22Rv1 (cell line): ENCODE results near the gene ABCC12.

Experiments
- CTCF ChIP-seq: fragments of 450-650 bp; IDR thresholded peaks from 2 replicates; pipeline ENCODE4 v1.5.1; 2017; ENCODE audit warnings: mild to moderate bottlenecking
- ZFX ChIP-seq: fragments of 450-650 bp; IDR thresholded peaks from 2 replicates; pipeline ENCODE4 v1.6.1; 2017; ENCODE audit warnings: antibody characterized with exemption, borderline replicate concordance

DNA sequence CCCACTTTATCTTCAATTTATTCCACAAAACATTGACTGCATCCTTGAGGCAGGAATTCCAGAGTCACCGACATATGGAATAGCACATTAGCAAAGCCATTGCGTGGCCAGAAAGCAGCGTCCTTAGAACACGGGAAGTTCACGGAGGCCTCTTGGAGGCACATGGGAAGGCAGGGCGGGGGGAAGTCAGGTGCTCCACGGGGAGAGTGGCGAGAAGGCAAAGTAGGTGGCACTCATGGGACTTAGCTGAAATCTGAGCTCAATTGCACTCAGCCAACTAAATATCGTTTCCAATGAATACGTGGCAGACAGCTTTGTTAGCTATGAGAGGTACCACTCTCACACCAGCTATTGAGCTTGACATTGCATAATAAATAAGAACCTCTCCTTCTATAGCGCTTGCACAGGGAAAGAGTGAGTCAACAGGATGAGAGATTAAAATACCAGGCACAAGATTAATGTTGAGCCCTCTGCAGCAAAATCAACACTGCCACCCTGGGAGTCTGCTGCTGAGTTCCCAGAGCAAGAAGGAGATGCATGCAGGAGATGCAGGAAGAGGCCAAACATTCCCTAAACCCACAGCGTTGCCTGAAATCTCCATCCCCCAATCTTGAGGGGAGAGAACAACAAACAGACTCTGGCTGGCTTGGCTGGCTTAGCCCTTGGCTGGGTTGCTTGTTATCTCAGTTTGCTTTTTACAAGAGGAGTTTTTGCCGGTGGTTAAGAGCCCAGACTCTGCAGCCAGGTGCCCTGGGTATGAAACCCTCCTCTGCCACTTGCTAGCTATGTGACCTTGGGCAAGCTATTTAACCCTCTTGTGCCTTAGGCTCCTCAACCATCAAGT lies 28.8 kb downstream of the ABCC12 start:
- TF ChIP-seq CTCF (no peak), ZFX (no peak)
